Amniotic epithelial cell (primary cell): ENCODE results near the gene CHMP2B.
A peak's percentile ranks its signal among the peaks of the same experiment; 100 is the strongest.
"Not testable (repeated sequence)": the region's sequence is repeated elsewhere in the genome, so short reads cannot be mapped to it uniquely, and the experiment has no call there.

Experiments used
- DNase-seq: peaks from one replicate; pipeline ENCODE4 v3.0.0-alpha.2; 2010; ENCODE audit warnings: low read depth

CHMP2B gene

DNA sequence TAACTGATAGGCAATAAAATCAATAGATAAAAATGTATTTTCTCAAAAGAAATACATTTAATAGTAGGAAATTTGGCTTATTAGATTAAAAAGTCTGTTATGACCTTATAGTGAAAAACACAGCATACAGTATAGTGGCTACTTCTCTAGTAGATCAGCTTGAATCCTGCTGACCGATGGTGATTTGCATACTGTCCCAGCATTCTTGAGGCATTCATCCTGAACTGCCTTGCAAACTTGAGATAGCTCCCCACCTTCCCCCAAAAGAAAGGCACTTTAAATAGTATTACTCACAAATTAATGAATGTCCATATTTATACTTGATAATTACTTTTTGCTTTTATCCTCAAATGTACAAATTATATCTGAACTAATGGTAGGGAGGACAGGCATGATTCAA, 6.7 kb downstream of the CHMP2B start:
- no peak for DNase-seq

DNA sequence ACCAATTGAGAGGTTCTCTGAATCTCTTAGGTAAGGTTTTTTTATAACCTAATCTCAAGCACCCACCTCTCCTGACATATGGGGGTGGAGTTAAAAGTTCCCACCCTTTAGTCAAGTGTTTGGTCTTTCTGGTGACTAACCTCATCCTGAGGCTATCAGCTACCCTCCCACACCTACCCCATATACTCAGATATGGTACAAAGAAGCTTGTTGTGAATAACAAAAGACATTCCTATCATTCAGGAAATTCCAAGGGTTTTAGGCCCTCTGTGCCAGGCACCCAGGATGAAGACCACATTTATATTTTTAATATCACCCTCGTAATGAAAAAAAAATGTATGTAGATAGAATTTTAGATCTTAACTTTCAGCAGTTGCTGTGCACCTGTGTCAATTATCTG, 9.0 kb downstream of the CHMP2B start:
- peak; percentile 47 for DNase-seq

DNA sequence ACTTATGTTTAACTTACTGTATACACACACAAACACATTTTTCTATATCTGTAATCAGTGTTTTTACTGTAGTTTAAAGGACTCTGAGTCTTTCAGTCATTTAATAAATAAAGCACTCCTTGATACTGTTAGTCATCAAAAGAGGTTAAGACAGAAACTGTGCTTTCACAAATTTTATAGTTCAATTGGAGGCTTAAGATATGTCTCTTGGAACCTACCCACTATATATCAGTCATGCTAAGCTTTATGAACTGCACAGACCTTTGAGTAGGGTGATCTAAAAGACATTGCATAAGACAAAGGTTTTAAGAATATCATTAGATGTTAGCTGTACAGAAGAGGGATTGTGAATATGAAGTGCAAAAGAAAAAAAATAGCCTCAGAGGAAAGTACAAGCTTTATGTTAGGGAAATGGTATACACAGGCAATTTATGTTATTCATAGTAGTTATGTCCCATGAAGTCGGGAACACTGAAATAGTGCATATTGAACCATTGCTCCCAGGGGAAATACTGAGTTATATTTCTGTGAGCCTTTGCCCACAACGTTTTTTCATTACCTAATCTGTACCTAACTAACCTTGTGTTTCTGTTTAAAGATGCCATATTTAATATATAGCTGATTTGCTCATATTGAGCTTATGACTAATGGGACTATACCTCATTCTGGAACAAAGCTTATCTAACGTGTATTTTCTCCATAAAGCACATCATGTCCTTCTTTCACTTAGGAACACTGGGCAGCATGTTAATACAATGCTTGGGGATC, 19.7 kb downstream of the CHMP2B start:
- DNase-seq = peak; percentile 48

DNA sequence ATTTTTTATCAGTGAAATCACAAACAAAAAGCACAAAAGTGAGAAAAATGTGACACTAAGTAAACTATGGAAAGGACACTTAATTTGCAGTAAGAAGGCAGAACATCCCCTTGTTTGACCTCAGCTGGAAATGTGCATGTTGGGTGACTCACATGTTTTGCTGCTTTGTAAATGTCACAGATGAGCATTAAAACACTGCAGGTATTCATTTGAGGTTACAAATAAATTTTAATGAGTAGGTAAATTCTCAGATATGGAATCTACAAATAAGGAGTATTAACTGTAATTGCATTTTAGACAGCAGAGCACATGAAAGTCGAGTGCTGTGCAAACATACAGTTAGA, 20.3 kb downstream of the CHMP2B start:
- peak; percentile 44 for DNase-seq

DNA sequence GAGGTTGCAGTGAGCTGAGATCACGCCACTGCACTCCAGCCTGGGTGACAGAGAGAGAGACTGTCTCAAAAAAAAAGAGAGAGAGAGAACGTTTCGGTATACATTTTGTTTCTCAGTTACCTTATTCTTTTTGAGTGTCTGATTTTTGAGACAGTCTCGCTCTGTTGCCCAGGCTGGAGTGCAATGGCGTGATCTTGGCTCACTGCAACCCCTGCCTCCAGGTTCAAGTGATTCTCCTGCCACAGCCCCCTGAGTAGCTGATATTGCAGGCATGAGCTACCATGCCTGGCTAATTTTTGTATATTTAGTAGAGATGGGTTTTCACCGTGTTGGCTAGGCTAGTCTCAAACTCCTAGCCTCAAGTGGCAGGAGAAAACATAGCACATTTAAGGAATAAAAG, 21.1 kb downstream of the CHMP2B start:
- not testable (repeated sequence) for DNase-seq

DNA sequence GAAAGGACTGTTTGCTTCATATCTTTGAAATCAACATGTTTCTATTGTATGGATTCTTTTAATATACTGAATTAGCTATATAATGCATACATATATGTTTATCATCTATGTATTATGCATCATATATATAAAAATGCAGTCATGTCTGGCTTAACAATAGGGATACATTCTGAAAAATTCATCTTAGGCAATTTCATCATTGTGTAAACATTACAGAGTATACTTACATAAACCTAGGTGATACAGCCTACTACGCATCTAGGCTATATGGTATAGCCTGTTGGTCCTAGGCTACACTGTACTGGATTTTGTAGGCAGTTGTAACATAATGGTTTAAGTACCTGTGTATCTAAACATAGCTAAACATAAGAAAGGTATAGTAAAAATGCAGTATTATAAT, 21.7 kb downstream of the CHMP2B start:
- DNase-seq = no peak

DNA sequence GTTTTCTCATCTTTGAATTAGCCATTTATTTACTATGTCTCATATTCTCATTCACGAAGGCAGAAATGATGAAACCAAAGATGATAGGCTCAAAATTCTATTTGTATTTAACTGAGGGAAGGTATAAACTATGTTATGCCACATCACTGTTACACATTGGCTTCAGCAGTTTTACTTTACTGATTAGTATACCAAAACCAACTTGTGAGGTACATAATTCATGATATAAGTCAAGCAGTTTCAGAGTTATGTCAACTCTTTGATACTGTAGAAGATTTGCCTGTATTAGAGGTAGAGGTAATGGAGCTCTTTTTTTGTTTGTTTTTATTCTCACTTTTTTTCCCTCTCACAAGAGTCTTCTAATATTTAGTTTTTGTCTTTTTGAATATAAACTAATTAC, 22.9 kb downstream of the CHMP2B start:
- DNase-seq = no peak

DNA sequence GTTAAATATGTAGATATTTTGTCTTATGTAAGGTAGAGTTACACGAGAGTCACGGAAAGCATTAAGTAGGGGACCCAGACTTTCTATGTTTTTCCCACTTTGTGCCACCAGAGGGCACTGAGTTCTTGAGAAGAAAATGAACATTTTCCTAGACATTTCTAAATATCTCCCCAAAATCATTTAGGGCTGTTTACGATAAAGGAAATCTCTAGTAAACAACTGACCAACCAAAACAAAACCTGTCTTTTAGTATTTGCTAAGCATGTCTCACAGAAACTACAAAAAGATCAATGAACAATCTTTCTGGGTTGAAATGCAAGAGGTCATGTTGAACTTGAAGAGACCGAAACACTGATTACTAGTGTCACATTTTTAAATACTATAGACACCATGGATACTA, 33.2 kb downstream of the CHMP2B start:
- DNase-seq = peak; percentile 47

DNA sequence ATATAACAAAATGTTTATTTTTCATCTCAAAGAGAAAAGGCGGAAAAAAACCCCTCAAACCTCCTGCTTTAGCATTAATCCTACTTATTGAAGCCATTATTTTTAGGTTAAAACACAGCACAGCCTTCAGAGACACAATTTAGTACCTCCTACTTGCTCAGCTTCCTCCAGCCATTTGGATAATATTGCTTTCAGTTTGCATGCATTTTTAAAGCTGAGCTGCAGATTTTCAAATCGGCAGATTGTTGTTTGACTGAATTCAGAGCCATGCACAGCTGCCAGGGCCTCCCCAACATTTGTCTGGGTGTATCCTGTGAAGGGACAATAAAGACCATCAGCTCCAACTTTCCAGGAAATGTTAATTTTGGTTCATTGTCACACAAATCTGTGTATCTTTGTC, 34.8 kb downstream of the CHMP2B start:
- DNase-seq = no peak

DNA sequence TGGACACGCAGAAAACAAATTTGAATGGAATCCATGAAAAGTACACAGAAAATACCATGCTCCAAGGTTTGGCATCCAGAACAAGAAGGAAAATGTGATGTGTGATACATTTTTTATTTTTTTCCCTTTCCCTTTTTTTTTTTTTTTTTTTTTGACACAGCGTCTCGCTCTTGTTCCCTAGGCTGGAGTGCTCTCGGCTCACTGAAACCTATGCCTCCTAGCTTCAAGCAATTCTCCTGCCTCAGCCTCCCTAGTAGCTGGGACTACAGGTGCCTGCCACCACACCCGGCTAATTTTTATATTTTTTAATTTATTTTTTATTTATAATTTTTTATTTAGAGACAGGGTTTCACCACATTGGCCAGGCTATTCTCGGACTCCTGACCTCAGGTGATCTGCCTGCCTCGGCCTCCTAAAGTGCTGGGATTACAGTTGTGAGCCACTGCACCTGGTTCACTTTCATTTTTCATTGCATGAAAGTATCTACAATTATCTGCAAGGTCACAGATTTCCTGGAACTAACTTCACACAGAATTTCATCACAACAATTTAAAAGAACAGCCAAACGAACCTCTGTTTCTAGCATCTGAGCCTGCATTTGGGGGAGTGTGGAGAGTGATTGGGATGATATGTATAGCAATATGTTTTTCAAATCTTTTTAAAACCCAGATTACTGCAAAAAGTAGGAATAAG, 41.0 kb downstream of the CHMP2B start:
- no peak for DNase-seq

DNA sequence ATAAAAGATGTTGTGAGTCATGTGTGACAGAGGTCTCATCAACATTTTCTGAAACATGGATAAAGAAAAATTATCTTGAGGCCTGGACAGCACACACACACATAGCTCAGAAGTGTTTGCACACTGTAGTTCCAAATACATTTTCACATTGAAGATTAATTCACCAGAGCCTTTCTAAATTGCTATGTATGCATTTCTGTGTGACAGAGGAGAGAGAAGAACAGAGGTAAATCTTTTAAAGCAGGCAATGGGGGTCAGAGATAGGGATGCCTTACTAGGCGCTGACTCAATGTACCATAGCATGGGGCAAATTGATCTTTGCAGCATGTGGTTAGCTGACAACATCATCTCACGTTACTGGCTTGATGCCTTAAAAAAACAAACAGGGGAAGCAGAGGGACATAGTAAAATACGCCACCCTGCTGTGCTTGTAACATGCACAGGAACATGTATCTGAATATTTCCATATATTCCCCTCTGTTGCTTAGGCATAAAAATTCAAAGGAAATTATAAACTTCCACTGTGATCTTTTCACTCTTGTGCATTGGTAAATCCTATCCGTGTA, 41.6 kb downstream of the CHMP2B start:
- peak; percentile 21 for DNase-seq

DNA sequence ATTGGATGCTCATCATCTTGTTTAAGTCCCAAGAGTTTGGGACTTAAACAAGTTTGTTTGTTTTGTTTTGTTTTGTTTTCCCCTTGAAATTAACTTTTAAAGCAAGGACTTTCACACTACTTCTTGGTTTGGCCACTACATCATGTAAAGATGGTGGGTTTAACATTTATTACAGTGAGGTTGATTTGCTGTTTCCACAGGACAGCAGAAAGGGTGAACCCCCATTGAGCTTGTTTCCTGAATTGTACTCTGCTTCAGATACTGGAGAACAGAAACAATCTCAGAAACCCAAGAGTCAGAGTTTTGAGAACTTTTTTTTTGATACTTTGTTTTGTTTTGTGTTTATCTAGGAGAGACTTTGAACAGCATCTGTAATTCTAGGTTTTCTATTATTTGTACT, 42.6 kb downstream of the CHMP2B start:
- DNase-seq = no peak

DNA sequence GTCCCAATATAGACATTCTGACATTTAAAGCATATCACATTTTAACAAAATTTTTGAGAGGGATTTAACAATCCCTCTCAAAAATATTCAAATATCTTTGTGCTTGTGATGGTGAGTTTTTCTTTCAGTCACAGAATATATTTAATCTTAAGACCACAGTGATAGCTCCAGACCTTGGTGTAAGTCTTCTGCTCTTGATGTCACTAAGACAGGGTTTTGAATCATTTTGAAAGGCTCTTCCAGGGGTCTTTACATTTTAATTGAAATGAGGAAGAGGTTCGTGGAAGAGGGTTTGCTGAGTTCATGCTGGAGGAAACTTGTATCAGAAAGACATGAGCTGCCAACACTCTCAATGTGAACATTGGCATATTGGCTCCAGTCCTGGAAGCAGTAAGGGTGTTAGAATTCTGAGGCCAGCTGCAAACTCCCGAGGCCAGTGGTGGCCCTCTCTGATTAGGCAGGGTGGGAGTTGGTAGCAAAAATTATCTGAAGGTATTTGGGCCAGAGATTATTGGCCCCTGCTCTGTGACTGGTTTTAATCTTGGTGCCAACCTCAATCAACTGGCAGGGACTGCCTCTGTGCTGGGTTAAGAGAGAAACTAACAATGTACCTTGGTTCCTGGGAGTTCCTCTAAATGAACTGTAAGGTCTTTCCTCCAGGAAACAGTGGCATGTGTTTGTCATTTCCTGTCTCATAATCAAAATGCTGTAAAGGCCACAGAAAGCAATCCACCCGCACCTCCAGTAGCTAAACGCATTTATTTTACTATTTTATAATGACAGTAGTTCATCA, 44.0 kb downstream of the CHMP2B start:
- no peak for DNase-seq

DNA sequence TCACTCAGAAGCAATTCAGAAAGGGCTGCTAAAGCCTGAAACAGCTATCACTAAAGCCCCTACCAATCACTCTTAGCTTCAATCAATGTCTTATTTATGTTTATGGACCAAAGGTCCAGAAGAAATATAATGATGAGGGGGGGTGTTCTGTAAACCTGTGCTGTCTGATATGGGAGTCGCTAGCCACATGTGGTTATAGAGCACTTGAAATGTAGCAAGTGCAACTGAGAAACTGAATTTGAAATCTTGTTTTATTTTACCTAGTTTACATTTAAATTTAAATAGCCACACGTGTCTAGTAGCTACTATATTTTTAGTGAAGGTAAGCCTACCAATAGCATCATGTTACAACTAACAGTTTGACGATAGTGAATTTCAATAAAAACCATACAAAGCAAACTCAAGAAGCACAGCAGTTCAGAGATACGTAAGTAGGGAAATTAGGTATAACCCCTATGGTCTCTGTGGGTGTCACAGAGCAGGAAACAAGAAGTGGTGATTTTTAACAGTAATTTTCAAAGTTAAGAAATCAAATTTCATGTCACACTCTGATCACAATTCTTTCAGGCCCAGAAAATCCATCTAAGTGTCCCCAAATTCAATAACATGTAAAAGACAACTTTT, 45.7 kb downstream of the CHMP2B start:
- DNase-seq = no peak

DNA sequence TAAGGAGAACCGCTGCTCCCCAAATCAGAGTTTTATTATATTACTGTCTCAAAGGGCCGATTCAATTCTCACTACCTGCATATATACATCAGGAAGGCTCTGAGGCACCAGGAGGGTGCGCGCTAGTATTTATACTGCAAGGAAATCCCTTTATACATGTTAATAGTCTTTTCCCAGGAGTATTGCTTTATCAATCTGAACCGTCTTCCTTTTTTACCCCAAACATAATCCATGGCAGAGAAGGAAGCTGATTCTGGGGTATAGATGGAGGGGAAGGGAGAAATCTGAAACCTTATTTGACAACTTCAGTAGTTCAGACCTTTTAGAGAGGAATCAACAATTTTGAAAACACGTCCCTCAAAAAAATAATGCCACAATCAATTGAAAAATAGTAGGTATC, 49.4 kb downstream of the CHMP2B start, which contains the start of gene POU1F1:
Gene POU1F1 (minus strand): TSS at position 101 of the 400 bp plus-strand sequence. CDS start 122 bp downstream, outside the sequence.
- no peak for DNase-seq

DNA sequence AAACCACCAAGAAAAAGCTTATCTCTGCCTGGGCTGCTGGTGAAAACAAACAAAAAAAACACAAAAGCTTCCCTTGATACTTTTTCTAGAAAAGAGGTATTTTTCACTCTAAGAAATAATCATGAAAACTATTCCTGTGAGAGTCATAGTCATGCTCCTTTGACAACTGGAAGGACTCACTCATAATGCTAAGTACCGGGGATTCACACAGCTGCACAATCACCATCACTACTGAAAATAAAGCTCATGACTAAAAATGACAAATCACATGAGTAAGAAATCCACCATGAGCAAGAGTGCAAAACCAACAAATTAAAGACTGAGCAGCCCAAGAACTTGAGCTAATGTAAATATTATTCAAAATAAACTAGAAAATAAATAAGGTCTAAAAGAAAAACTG, 59.9 kb downstream of the CHMP2B start:
- DNase-seq = peak; percentile 14

DNA sequence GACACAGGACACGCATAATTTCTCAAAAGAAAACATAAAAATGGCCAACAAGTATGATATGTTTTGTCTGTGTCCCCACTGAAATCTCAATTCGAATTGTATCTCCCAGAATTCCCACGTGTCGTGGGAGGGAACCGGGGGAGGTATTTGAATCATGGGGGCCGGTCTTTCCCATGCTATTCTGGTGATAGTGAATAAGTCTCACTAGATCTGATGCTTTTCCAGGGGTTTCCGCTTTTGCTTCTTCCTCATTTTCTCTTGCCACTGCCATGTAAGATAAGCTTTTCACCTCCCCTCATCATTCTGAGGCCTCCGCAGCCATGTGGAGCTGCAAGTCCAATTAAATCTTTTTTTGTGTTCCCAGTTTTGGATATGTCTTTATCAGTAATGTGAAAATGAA, 61.3 kb downstream of the CHMP2B start:
- no peak for DNase-seq

DNA sequence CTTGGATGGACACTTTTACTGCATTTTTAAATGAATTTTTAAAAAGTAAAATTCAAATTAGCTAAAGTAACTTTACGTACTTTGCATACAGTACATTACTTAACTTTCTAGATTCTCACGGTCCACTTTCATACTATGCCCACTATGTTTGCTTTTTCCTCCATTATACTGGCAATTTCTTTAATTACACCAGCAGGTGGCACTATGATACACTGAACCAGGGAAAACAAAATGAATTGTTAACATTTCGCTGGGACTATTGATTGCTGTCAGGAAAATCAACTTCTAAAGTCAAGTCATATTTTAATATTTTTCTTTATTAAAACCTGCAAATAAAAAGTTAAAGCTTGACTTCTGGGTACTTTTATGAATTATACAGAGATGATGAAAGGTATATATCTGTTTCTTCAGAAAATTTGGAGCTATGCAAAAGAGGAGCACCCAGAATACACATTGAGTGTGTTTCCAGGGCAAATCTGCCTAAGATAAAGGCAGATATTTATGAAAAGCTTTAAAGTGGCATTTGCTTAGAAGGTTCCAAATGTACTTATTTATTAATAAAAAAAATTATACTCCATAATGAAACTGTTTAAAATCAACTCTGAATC, 71.1 kb downstream of the CHMP2B start:
- DNase-seq = peak; percentile 30

DNA sequence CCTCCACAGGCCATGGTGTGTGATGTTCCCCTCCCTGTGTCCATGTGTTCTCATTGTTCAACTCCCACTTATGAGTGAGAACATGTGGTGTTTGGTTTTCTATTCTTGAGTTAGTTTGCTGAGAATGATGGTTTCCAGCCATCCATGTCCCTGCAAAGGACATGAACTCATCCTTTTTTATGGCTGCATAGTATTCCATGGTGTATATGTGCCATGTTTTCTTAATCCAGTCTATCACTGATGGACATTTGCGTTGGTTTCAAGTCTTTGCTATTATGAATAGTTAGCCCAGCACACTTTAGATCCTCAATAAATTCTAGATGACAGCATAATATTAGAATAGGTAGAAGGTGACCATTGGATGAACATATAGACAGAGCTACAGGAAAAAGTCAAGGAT, 77.9 kb downstream of the CHMP2B start:
- not testable (repeated sequence) for DNase-seq
